NB4 (cell line): ENCODE results near the gene USP46.

Source experiments
- DNase-seq: peaks from one replicate; pipeline ENCODE4 v3.0.0; 2010; ENCODE audit warnings: low read depth
- H3K4me3 ChIP-seq: one replicate; pipeline ENCODE4 v1.5.1; 2011; ENCODE audit warnings: mild to moderate bottlenecking, low read depth, low read length, moderate library complexity
- MYC ChIP-seq: IDR thresholded peaks from 2 replicates; pipeline ENCODE4 v1.6.1; 2011; ENCODE audit warnings: low read depth, low read length
- POLR2A ChIP-seq: IDR thresholded peaks from 2 replicates; pipeline ENCODE4 v1.6.1; 2011; ENCODE audit warnings: mild to moderate bottlenecking; ENCODE audit not compliant: insufficient read length; ENCODE audit errors: extremely low read depth
- TF ChIP-seq, protein P1 (sequence below): IDR thresholded peaks from 2 replicates; pipeline ENCODE4 v1.6.1; 2011; ENCODE audit warnings: low read depth, low read length
- TF ChIP-seq, protein P2 (sequence below): IDR thresholded peaks from one replicate; pipeline ENCODE4 v1.5.1; 2012; ENCODE audit warnings: low read depth, low read length

Gene USP46

DNA sequence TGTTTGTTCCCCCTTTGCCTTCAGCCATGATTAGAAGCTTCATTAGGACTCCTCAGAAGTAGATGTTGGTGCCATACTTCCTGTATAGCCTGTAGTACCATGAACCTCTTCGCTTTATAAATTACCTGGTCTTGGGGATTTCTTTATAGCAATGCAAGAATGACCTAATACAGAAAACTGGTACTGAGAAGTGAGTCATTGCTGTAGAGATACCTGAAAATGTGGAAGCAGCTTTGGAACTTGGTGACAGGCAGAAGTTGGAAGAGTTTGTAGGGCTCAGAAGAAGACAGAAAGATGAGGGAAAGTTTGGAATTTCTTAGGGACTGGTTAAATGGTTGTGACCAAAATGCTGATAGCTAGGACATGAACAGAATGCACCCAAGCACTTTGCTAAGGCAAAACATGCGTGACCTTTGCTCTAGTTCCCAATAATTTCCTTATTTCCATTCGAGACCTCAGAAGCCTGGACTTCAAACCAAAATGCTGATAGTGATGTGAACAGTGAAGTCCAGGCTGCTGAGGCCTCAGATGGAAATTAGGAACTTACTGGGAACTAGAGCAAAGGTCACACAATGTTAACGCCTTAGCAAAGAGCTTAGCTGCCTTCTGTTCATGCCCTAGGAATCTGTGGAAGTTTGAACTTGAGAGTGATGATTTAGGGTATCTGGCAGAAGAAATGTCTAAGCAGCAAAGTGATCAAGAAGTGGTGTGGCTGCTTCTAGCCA is 3.0 kb upstream of the USP46 start:
- TF ChIP-seq MYC (no peak), POLR2A (no peak)
- TF ChIP-seq, protein P1, sequence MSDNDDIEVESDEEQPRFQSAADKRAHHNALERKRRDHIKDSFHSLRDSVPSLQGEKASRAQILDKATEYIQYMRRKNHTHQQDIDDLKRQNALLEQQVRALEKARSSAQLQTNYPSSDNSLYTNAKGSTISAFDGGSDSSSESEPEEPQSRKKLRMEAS = no peak
- TF ChIP-seq, protein P2, sequence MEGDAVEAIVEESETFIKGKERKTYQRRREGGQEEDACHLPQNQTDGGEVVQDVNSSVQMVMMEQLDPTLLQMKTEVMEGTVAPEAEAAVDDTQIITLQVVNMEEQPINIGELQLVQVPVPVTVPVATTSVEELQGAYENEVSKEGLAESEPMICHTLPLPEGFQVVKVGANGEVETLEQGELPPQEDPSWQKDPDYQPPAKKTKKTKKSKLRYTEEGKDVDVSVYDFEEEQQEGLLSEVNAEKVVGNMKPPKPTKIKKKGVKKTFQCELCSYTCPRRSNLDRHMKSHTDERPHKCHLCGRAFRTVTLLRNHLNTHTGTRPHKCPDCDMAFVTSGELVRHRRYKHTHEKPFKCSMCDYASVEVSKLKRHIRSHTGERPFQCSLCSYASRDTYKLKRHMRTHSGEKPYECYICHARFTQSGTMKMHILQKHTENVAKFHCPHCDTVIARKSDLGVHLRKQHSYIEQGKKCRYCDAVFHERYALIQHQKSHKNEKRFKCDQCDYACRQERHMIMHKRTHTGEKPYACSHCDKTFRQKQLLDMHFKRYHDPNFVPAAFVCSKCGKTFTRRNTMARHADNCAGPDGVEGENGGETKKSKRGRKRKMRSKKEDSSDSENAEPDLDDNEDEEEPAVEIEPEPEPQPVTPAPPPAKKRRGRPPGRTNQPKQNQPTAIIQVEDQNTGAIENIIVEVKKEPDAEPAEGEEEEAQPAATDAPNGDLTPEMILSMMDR = no peak
- H3K4me3 ChIP-seq = no peak overlapping the region
- no peak for DNase-seq

GRCh38 chr4:52660643-52661042 is 1.5 kb upstream of the USP46 start:
- peak overlapping the region; percentile 76 for H3K4me3 ChIP-seq
- peak; percentile 15 for DNase-seq
- TF ChIP-seq, protein P1 = no peak
- TF ChIP-seq, protein P2 = no peak
- no peak for TF ChIP-seq MYC
- no peak for TF ChIP-seq POLR2A

- DNase-seq = peak; percentile 61
- TF ChIP-seq, protein P2 = no peak
- TF ChIP-seq, protein P1 = no peak; the same call in 1 of the 2 replicates
- no peak for TF ChIP-seq MYC
- TF ChIP-seq POLR2A = no peak
- peak overlapping the region; percentile 76 for H3K4me3 ChIP-seq
Observed at GRCh38 chr4:52659722-52660261, 691 bp upstream of the USP46 start.

DNA sequence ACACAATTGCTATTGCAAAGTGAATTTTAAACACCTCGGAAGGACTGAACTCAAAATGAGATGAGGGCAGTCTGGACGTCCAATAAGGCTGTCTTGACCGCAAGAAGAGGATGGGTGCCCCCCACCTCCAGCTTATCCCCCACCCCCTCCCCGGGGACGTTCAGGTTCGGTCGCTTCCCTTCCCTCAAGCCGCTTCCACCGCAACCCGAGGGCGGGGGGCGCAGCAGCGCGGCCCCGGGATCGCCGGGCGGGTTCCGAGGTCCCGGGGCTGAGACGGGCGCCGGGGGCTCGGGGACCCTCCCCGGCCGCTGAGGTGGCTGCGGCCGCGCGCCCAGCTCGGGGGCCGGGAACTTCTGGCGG is 480 bp downstream of the USP46 start:
- peak; percentile 64 for DNase-seq
- TF ChIP-seq, protein P1 = no peak
- TF ChIP-seq POLR2A (no peak), MYC (no peak)
- TF ChIP-seq, protein P2 = no peak

DNA sequence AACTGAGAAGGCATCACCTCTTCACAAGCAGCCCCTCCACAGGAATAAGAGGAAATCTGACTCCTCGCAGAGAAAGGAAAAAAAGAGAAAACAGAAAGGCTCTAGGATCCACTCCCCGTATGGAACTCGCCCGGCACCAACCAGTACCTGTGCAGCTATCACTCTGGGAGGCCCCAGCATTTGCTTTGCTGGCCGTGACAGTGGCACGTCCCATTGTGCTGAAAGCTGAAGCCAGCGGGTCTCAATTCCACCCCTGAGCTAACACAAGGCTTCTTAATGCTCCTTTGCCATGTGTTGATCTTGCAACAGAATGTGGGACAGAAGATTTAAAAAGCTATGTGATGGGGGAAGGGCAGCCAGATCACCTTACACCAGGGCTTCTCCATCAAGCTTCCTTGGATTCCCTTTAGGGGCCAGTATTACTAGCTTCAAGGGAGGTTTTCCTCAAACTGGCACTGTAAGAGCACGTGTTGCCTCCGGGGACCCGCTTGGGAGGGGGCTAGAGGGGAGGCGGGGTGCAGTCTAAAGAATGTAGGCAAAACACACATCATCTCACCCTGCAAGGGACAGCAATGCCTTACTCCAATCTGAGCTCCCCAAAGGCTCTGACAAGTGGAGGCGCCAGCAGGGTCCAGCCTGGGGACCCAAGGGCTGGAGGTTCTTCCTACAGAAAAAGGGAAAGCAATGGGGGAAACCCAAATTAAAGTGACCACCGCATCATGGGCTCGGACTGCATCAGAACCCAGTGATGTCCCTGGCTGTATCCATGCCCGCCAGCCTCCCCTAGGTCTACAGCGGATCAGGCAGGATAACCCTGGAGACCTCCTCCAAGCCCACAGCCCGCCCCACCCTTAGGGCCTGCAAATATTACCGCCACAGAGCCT is 1.2 kb downstream of the USP46 start:
- peak overlapping the region; percentile 64 for H3K4me3 ChIP-seq
- TF ChIP-seq, protein P1 = peak; percentile 33; the same call in 1 of the 2 replicates
- TF ChIP-seq MYC (peak; percentile 25; the same call in 1 of the 2 replicates), POLR2A (no peak)
- peak; percentile 30 for DNase-seq

More for the DNA sequence above, 480 bp downstream of the USP46 start:
- H3K4me3 ChIP-seq = peak overlapping the region; percentile 64

DNA sequence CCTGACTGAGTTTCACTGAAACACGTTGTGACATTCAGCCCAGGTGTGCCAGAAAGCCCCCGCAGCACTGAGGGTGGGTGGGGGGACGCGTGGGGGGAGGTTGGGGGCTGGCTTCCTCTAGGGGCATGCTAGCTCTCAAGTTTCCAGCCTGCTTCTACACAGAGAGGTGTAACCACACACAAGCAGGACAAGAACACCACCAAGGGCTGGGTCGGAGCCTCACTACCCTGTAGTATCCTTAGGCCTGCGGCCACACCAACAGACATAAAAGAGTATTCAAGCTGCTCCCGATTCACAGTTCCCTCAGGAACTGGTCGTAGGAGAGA is 1.8 kb downstream of the USP46 start:
- TF ChIP-seq POLR2A = no peak
- TF ChIP-seq, protein P1 = no peak
- TF ChIP-seq MYC = no peak
- TF ChIP-seq, protein P2 = no peak
- no peak for DNase-seq
- no peak overlapping the region for H3K4me3 ChIP-seq
